LoVo (cell line): ENCODE data around the gene DCUN1D5.
A peak's percentile ranks its signal among the peaks of the same experiment; 100 is the strongest.
"Not testable (repeated sequence)": the region's sequence is repeated elsewhere in the genome, so short reads cannot be mapped to it uniquely, and the experiment has no call there.

ENCODE experiments used
- DNase-seq: peaks from one replicate; pipeline ENCODE4 v3.0.0-alpha.2; 2016; ENCODE audit warnings: low spot score

DCUN1D5 gene

GRCh38 chr11:103055221-103055890 lies 36.6 kb downstream of the DCUN1D5 start:
- peak; percentile 34 for DNase-seq

DNA sequence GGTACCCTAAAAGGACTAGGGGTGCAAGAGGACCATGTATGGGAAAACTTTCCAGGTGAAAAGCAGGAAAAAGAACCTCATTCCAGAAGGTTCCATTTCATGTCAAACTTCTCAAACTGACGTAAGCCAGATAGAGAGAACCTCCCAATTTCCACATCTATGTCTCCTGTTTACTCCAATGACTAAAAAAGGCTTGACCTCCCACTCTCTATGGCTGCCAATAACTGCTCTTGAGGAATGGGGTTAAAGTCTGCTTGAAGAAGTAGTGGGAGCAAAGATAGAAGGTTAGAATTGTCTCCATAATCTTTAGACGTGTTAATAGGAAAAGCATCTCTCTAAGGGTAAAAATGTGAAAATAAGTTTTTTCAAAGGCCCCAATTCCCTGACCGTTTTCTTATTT lies 38.0 kb downstream of the DCUN1D5 start:
- no peak for DNase-seq

GRCh38 chr11:103051981-103052380 lies 40.0 kb downstream of the DCUN1D5 start:
- no peak for DNase-seq

DNA sequence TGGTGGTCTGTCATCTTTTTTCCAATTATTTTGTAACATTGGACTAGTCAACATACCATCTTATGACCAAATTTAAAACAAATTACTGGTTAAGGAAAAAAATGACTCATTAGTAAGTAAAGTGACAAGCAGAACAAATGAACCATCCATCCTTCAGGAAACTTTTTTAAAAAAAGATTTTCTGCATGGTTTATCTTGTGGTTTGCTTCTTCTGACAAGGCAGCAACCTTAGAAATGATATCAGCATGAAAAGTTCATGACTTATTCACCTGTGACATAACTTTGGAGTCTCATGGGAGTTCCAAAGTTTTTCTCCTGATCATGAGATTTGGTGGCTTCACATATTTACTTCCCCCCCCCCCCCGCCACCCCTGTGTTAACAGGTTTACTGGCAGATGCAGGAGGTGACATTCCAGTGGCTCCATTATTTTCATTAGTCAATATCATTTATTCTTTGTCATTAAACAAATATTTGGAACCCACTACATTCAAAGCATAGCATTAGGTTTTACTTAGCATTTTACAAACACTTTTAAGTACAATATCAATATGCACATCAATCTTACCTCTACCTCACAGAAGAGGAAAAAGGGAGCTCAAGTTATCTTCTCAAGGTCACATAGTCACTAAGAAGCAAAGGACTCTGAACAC lies 40.7 kb downstream of the DCUN1D5 start:
- DNase-seq, result no peak

DNA sequence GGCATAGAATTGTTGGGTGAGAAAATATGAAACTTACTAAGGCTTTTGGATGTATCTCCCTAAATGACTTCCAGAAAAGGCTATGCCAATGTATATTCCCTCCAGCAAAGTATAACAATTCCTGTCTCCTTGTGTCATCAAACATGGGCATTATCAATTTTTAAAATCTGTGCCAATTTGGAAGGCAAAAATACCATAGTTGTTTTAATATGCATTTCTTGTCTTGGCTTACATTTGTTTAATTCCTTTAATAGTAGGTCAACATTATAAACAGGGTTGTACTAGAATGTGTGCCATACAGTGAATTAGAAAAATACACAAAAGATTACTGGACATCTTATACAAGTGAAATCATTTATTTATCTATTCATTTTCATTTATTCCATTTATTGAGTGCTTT lies 41.6 kb downstream of the DCUN1D5 start:
- no peak for DNase-seq

DNA sequence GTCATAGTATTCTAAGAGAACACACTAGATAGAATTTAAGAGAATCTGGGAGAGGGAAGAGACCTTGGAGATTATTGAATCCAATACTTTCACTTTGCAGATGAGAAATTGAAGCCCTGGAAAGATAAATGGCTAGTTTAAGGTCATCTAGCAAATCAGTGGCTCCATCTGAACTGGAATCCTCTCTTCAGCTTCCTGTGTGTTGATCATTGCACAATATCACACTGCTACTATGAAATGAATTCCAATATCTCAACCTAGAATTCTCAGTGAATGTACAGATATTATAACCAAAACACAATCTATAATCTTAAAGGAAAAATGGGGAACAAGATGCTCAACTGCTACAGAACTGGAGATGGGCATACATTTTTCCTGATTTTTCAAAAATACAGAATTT lies 44.1 kb downstream of the DCUN1D5 start:
- no peak for DNase-seq

DNA sequence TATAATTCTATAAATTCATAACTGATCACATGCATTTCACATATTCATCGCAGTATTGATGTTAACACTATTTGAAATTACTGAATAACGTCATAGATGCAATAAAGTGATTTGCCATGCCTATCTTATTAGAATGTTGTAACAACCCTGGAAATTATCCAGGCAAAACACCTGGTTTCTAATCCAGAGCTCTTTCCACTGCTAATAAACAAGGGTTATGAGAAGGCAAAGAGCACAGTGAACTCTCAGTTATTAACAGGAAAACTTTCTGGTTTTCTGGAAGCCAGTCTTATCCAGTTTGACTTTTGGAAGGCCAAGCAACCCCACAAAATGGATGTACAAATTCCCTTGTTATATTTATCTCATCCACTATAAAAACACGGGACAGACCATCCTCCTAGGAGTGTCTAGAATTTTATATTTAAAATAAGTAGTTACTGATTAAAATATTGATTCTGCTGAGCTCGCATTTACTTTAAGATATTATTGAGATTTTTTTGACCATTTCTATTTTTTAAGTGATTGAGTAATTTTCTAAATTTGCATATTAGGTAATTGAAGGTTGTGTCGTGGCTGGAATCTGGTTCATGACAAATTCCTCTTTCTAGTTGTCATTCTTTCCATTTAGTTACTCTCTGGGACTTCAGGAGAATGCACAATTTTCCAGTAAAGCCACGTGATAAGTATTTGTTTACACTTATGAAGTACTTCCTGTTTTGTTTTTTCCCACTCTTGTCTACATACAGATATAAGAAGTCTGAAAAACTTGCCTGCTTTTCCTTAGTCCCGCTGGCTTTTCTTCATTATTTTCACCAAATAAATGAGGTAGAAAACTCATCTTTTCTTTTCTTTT lies 47.9 kb downstream of the DCUN1D5 start:
- no peak for DNase-seq

- DNase-seq, result no peak
These were observed 49.8 kb downstream of the DCUN1D5 start for GRCh38 chr11:103042161-103042560.

DNA sequence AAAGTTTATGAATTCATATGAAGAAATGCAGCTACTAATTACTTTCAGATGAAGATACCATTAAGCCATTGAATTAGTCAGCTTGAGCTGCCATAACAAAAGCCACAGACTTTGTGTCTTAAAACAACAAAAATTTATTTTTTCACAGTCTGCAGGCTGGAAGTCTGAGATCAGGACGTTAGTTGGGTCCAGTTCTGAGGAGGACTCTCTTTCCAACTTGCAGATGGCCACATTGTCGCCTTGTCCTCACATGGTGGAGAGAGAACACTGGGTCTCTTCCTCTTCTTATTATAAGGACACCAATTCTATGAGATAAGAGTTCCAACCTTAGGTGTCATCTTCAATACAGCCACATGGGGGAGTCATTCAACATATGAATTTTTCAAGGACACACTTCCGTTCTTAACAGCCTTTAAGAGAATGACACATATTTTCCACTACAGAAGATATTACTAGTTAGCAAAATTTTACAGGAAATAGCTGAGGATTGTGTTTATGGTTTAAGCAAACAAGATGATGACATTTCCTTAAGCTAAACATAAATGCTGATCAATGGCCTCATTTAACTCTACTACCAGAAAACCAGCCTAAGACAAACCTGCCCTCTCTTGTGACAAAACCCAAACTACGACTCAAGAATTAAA lies 56.0 kb downstream of the DCUN1D5 start:
- peak; percentile 76 for DNase-seq

GRCh38 chr11:103035216-103035615 lies 56.7 kb downstream of the DCUN1D5 start:
- DNase-seq, result no peak

- no peak for DNase-seq
These were observed 60.1 kb downstream of the DCUN1D5 start for GRCh38 chr11:103031834-103032233.

DNA sequence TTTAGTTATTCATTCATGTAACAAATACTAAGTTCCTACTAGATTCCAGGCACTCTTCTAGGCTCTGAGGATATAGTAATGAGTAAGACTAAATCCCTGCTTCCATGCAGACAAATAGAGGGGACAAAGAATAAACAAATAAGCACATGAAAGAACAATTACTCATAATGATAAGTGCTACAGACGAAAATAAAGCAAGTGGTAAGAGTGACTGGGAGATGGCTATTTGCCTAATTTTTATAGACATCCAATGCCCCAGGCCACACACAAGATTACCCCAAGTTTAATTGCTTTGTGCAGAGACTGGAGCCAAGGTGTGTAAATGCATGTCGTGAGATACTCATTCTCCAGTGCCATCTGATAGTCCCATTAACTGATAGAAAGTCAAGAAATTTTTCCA lies 62.6 kb downstream of the DCUN1D5 start:
- DNase-seq, result no peak

GRCh38 chr11:103028304-103029020 lies 63.5 kb downstream of the DCUN1D5 start:
- not testable (repeated sequence) for DNase-seq

DNA sequence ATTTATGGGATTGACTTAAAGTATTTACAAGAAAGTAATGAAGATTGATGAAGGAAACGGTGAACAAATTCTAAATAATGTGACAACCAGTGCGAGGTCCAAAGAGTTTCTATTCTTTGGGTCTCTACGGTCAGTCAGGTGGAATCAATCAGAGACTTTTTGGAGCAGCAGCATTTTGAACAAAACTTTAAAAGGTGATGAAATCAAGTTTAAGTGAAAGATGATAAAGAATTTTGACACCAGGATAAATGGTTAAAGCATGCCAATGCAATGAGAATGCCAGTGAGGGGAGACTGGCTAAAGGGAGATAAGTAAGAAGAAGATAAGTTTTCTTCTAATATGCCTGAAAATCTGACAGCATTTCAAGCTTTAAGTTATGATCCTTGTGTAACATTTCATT lies 67.9 kb downstream of the DCUN1D5 start:
- DNase-seq, result no peak

DNA sequence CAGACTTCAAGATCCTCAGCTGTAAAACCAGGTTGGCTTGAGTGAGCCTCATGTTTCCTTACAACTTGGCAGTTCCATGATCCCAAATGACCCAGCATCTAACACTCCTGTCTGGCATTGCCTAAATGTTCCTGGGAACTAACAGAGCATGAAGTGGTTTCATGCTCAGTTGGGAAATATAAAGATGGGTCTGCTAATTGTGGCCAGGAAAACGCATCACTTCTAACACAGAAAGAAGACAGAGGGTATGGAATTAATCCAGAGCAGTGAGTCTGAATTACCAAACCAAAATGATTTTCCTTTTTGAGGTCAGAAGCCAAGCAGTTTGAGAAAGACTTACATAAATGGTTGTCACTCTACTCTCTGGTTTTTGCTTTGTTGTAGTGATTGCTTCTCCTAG lies 75.9 kb downstream of the DCUN1D5 start:
- no peak for DNase-seq

DNA sequence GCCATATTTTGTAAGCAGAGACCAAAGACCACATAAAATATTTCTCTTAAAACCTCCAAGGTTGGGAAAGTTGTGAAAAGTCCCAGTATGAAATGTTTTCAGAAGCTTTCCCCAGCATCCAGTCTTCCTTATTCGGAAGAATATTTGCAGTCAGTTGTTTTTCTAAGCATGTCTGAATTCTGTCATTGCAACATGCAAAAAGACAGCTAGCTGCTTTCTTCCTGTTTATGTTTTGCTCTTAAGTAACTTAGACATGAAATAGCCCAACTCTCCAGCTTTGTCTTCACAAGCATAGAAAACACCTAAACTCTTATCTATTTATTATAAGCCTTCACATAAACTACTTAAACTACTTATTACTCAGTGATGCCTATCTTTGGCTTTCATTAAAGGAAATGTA lies 78.5 kb downstream of the DCUN1D5 start:
- no peak for DNase-seq
